T-helper 1 cell treated with Interleukin-12 subunit alpha and Interleukin-12 subunit beta and Interleukin-4 antibody, amounts not matched to agents 30 μg/mL and 1 μg/mL, for 36 hours (primary cell): Measurements from ENCODE around the gene LRRC17.
A peak's percentile ranks its signal among the peaks of the same experiment; 100 is the strongest.

Source experiments
- H3K27ac Mint-ChIP-seq: one replicate; pipeline ENCODE4 v1.8.0; 2021; ENCODE audit warnings: mild to moderate bottlenecking, mixed read lengths
- H3K27me3 Mint-ChIP-seq: one replicate; pipeline ENCODE4 v1.8.0; 2021; ENCODE audit warnings: low read depth, mixed read lengths
- H3K36me3 Mint-ChIP-seq: one replicate; pipeline ENCODE4 v1.8.0; 2021; ENCODE audit warnings: low read depth, mixed read lengths
- H3K4me1 Mint-ChIP-seq: one replicate; pipeline ENCODE4 v1.8.0; 2021; ENCODE audit warnings: low read depth, mixed read lengths
- H3K4me3 Mint-ChIP-seq: one replicate; pipeline ENCODE4 v1.8.0; 2021; ENCODE audit warnings: mild to moderate bottlenecking, moderate library complexity, mixed read lengths
- H3K9me3 Mint-ChIP-seq: one replicate; pipeline ENCODE4 v1.8.0; 2021; ENCODE audit warnings: mixed read lengths

Gene LRRC17, protein sequence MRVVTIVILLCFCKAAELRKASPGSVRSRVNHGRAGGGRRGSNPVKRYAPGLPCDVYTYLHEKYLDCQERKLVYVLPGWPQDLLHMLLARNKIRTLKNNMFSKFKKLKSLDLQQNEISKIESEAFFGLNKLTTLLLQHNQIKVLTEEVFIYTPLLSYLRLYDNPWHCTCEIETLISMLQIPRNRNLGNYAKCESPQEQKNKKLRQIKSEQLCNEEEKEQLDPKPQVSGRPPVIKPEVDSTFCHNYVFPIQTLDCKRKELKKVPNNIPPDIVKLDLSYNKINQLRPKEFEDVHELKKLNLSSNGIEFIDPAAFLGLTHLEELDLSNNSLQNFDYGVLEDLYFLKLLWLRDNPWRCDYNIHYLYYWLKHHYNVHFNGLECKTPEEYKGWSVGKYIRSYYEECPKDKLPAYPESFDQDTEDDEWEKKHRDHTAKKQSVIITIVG

DNA sequence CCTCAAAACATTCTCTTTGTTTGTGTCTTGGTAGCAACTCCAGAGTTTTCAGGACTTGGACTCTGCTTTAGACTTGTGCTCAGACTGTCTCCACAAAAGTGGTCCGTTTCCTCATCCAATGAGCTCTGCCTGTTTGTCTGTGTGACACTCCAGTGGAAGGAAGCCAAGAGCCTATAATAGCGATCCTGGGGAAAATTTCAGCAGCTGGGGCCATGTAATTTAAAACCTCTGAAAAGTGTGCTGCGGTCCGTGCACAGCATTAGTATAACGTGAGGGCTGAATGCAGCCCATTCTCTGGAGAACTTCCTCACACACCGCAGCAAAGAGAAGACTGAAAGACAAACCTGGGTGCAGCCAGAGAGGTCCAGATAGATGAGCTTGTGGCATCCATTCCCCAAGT, at the start of gene LRRC17:
LRRC17 (plus strand) TSS at position 259 of the 400 bp plus-strand sequence. CDS start 20,914 bp downstream, outside the sequence.
- no peaks in the 10 kb centered on the region for H3K36me3 Mint-ChIP-seq

DNA sequence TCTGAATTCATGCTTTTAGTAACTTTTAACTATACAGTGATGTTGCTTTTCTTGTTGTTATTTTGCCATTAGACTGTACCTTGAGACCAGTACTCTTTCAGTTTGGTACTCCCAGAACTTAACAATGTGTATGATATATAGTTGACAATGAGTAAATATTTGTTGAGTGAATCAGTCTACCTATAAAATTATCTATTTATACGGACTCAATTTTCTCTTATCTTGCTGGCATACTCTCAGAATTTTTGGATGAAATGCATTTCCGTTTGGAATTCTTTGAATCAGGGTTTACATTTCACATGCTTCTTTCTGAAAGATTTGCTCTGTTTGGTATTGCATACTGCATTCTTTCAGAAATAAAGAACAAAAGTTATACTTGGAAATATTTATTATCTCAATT, 47.8 kb upstream of the LRRC17 start:
- no peaks in the 10 kb centered on the region for H3K36me3 Mint-ChIP-seq
- H3K4me1 Mint-ChIP-seq, result peaks cover 6% of the 10 kb centered on the region
- H3K9me3 Mint-ChIP-seq, result no peaks in the 10 kb centered on the region
- peaks cover 13% of the 10 kb centered on the region for H3K27me3 Mint-ChIP-seq
- no peak overlapping the region for H3K27ac Mint-ChIP-seq
- H3K4me3 Mint-ChIP-seq, result no peak overlapping the region

More for the DNA sequence above, at the start of gene LRRC17:
- H3K27ac Mint-ChIP-seq, result no peak within 1 kb of the TSS
- peaks cover 6% of the 10 kb centered on the region for H3K27me3 Mint-ChIP-seq
- no peak within 1 kb of the TSS for H3K4me3 Mint-ChIP-seq
- no peaks in the 10 kb centered on the region for H3K9me3 Mint-ChIP-seq
- H3K4me1 Mint-ChIP-seq, result no peaks in the 10 kb centered on the region

DNA sequence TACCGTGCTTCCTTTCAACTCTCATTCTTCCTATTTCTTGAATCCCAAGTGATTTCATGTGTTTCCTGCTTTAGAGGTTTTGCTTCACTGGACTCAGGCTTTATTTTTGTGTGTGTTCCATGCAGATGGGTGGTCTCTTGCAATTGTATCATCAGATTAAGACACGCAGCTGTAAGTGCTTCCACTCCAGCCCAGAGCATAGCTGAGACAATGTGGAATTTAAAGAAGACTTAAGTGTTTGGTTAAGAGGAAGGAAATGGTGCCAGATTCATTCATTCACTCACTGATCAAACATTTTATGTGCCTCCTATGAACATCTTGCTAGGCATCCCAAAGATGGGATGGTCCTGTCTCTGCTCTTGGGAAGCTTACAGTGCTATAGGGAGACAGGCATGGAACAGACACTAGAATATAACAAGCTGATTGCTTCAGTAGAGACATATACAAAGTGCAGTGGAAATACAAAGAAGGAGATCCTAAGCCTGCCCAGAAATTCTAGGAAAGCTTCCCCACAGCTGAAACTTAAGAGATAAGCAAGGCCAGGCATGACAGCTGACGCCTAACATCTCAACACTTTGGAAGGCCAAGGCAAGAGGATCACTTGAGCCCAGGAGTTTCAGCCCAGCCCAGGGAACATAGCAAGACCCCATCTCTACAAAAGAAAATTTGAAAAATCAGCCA, 46.1 kb upstream of the LRRC17 start:
- H3K4me1 Mint-ChIP-seq, result peaks cover 6% of the 10 kb centered on the region
- H3K27me3 Mint-ChIP-seq, result peaks cover 8% of the 10 kb centered on the region
- no peaks in the 10 kb centered on the region for H3K9me3 Mint-ChIP-seq
- H3K36me3 Mint-ChIP-seq, result no peaks in the 10 kb centered on the region
- no peak overlapping the region for H3K27ac Mint-ChIP-seq
- H3K4me3 Mint-ChIP-seq, result no peak overlapping the region

DNA sequence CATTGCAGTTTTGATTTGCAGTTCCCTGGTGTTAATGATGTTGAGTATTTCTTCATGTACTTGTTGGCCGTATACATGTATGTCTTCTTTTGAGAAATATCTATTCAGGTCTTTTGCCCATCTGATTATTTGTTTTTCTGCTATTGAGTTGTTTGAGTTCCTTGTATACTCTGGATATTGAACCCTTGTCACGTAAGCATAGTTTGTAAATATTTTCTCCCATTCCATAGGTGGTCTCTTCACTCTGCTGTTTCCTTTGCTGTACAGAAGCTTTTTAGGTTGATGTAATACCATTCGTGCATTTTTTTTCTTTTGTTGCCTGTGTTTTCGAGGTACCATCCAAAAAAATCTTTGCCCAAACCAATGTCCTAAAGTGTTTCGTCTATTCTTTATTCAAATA, 43.6 kb upstream of the LRRC17 start:
- Mint-ChIP-seq H3K4me1 (peaks cover 16% of the 10 kb centered on the region), H3K9me3 (no peaks in the 10 kb centered on the region), H3K36me3 (no peaks in the 10 kb centered on the region), H3K27ac (no peak overlapping the region), H3K27me3 (peaks cover 11% of the 10 kb centered on the region), H3K4me3 (no peak overlapping the region)

DNA sequence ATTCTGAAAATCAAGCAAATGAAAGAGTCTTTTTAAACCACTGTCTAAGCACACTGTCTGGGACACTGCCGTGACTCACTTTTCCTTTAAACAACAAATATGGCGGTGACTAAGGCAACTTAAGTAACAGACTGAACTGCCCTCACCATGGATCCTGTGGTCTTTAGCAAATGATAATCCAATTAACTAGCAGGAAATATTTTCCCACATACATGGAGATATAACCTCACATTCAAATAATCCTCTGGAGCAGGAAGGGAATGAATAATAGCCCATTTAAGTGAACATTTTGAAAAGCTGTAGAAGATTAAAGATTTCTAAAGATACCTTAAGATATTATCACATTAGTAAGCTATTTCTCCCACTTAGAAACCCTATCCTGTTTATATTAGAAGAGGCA, 40.3 kb upstream of the LRRC17 start:
- no peaks in the 10 kb centered on the region for H3K36me3 Mint-ChIP-seq
- H3K9me3 Mint-ChIP-seq, result no peaks in the 10 kb centered on the region
- H3K27ac Mint-ChIP-seq, result no peak overlapping the region
- no peak overlapping the region for H3K4me3 Mint-ChIP-seq
- peaks cover 30% of the 10 kb centered on the region for H3K4me1 Mint-ChIP-seq
- H3K27me3 Mint-ChIP-seq, result peaks cover 11% of the 10 kb centered on the region

DNA sequence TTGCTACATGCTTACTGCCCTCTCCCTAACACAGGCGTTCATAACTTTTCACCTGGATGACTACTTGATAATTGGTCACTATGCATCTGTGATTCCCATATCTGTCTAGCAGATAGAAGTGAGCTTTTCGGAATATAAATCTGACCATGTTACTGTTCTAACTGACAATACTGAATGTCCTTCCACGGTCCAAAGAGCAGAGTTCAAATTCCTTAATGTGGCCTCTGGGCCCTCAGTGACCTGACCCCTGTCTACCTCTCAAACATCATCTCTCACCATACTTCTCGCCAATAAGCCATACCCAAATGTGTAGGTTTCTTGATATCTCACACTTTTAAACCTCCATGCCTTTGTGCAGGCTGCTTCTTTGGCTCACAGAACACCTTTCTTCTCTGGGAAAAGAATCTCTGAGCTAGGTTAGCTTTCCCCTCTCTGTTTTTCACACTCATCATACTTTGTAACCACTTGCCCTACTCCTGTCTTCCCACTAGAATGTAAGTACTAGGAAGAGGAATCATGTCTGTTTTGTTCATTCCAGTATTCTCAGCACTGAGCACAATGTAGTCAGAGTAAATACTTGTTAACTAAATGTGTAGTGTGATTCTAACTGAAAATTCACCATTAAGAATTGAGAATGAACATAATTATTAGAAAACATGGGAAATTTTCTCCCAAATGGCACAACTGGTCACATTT, 39.2 kb upstream of the LRRC17 start:
- H3K36me3 Mint-ChIP-seq, result no peaks in the 10 kb centered on the region
- no peaks in the 10 kb centered on the region for H3K9me3 Mint-ChIP-seq
- peaks cover 12% of the 10 kb centered on the region for H3K27me3 Mint-ChIP-seq
- H3K4me3 Mint-ChIP-seq, result no peak overlapping the region
- peaks cover 24% of the 10 kb centered on the region for H3K4me1 Mint-ChIP-seq
- no peak overlapping the region for H3K27ac Mint-ChIP-seq

DNA sequence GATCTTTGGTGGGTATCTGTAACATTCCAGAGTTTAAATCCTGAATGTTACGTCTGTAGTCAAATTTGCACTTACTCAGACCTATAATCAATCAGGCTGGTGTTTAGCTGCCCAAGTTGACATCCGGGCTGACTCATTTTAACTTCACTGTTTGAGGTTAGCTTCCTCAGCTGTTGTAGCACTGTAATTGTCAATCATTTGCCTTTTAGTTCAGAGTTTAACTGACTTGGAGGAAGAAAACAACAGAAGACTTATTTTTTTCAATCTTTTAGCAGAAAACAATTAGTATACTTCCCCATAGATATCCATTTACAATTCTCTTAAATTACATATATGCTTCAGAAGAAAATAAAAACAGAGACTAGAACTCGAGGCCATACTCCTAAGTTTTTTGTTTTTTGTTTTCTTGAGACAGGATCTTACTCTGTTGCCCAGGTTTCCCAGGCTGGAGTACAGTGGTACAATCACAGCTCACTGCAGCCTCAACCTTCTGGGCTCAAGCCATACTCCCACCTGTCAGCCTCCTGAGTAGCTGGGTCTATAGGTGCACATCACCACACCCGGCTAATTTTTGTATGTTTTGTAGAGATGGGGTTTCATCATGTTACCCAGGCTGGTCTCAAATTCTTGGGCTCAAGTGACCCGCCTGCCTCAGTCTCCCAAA, 38.5 kb upstream of the LRRC17 start:
- peaks cover 16% of the 10 kb centered on the region for H3K27me3 Mint-ChIP-seq
- no peaks in the 10 kb centered on the region for H3K9me3 Mint-ChIP-seq
- H3K27ac Mint-ChIP-seq, result peak overlapping the region; percentile 50
- H3K4me1 Mint-ChIP-seq, result peaks cover 24% of the 10 kb centered on the region
- no peaks in the 10 kb centered on the region for H3K36me3 Mint-ChIP-seq
- H3K4me3 Mint-ChIP-seq, result no peak overlapping the region

DNA sequence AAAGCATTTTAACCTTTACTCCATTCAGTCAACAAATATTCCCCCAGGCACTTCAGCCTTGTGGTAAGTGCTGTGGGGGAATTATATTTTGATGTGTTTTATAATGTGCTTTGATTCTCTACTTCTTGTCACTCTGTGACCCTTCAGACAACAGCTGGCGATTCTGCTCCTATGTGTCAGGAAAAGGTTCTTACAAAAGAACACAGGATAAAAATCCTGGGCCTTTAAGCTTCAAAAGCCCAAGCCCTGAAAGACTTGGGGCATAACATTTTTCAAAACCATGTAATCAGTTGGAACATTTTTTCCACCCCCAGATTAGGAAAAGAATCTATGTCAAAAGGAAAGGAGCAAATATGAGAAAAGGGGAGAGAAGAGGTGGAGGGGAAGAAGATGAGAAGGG, 37.8 kb upstream of the LRRC17 start:
- no peak overlapping the region for H3K4me3 Mint-ChIP-seq
- H3K9me3 Mint-ChIP-seq, result no peaks in the 10 kb centered on the region
- peaks cover 12% of the 10 kb centered on the region for H3K27me3 Mint-ChIP-seq
- H3K36me3 Mint-ChIP-seq, result no peaks in the 10 kb centered on the region
- peaks cover 24% of the 10 kb centered on the region for H3K4me1 Mint-ChIP-seq
- H3K27ac Mint-ChIP-seq, result peak overlapping the region; percentile 12

DNA sequence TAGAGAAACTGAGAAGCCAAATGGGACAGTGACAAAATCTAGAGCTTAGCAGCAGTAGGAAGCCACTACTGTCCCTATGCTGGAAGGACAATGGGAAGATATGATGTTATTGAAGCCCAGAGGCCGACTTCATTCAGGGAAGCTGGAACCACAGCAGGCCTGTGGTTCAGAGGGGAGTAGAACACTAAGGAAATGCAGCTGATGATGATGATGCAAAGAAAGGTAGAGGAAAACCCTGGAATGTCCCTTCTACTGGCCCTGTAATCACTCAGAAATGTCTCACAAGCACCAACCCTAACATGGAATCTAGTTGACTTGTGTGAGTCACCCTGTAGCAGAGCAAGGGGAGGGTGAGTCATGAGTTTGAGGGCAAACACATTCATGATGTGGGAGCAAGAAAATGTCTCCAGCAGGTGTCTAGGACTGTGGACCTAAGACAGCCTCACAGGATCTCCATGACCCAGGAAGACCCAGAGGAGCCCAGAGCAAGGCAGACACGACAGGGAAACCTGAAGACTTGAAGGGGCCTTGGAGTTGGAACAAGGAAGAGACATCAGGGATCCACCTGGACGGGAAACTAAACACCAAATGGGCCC, 37.0 kb upstream of the LRRC17 start:
- H3K36me3 Mint-ChIP-seq, result no peaks in the 10 kb centered on the region
- peaks cover 18% of the 10 kb centered on the region for H3K27me3 Mint-ChIP-seq
- H3K4me1 Mint-ChIP-seq, result peaks cover 24% of the 10 kb centered on the region
- H3K4me3 Mint-ChIP-seq, result no peak overlapping the region
- H3K9me3 Mint-ChIP-seq, result no peaks in the 10 kb centered on the region
- no peak overlapping the region for H3K27ac Mint-ChIP-seq

DNA sequence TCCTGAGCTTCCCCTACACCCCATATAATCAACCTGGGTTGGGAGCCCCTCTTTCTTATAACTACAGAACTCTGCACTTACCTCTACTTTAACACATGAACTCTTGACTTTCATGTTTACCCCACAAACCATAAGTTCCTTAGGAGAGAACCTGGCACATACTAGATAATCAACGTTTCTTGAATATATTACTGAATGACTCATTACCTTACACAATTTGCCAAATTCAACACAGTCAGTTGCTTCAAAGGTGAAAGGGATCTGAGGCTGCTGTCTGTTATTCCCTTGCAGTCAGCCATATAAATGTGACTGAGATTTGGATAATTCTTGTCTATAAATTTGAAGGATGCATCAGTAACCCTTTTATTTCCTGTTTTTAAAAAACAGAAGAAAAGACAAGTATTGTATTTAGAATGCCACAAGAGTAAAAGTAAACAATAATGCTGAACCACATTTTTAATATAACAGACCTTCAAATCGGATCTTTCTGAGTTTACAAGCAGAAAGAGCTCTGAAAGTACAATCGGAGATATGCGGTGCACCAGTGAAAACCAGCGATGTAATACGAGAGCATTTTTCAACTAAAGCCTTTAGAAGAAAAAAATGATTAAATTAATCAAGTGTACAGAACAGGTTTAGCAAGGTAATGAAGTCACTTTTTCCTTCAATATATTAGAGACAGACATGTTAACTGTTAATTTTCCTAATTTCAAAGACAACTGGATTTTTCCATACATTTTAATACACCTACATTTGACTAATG, 29.5 kb upstream of the LRRC17 start:
- Mint-ChIP-seq H3K4me3 (no peak overlapping the region), H3K36me3 (no peaks in the 10 kb centered on the region), H3K9me3 (no peaks in the 10 kb centered on the region), H3K27ac (no peak overlapping the region), H3K4me1 (no peaks in the 10 kb centered on the region), H3K27me3 (peaks cover 14% of the 10 kb centered on the region)

DNA sequence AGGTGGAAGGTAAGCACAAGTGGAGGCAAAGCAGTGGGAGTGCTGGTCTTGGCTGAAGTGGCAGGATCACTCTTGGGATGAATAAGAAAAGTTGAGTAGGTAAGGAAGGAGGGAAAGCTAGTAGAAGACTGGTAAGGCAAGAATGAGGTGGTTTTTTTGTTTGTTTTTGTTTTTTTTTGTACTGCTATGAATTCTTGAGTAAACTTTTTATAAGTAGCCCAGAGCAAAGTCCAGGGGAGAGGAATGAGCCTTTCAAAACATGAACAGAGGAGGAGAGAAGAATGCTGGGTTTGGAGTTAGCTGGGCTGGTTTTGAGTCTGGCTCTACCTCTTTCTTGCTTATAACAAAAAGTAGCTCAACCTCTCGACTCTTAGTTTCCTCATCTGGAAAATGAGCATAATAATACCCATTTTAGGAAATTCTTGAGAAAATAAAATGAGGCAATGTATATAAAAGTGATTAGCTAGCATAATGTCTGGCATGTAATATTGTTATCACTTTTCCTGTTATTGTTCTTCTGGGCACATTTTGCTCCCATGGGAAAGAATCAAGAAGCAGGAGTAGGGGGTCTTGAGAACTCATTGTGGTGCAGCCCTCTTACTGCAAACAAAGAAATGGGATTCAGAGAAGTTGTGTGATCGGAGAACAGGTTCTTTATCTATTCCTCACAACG, 24.1 kb upstream of the LRRC17 start:
- Mint-ChIP-seq H3K4me3 (no peak overlapping the region), H3K36me3 (no peaks in the 10 kb centered on the region), H3K27ac (no peak overlapping the region), H3K4me1 (no peaks in the 10 kb centered on the region), H3K27me3 (peaks cover 2% of the 10 kb centered on the region), H3K9me3 (no peaks in the 10 kb centered on the region)

DNA sequence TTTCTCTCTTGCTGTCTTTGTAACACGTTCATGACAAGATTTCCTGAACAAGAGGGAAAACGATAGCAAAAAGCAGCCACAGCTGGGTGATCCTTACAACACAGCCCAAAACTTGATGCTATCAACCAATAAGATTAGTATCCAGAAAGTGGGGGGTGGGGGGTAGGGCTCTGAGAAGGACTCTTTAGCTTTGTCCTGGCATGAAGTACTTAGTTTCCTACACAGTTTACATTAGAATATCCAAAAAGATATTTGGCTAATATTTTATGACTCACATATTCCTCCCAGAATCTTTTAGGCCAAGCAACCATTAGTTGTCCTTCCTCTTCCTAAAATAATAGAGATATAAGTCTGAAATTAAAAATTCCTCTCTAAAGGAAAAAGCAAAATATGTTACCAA, 22.9 kb upstream of the LRRC17 start:
- H3K4me1 Mint-ChIP-seq, result no peaks in the 10 kb centered on the region
- H3K27ac Mint-ChIP-seq, result no peak overlapping the region
- H3K4me3 Mint-ChIP-seq, result no peak overlapping the region
- H3K9me3 Mint-ChIP-seq, result no peaks in the 10 kb centered on the region
- H3K27me3 Mint-ChIP-seq, result peaks cover 2% of the 10 kb centered on the region
- no peaks in the 10 kb centered on the region for H3K36me3 Mint-ChIP-seq

DNA sequence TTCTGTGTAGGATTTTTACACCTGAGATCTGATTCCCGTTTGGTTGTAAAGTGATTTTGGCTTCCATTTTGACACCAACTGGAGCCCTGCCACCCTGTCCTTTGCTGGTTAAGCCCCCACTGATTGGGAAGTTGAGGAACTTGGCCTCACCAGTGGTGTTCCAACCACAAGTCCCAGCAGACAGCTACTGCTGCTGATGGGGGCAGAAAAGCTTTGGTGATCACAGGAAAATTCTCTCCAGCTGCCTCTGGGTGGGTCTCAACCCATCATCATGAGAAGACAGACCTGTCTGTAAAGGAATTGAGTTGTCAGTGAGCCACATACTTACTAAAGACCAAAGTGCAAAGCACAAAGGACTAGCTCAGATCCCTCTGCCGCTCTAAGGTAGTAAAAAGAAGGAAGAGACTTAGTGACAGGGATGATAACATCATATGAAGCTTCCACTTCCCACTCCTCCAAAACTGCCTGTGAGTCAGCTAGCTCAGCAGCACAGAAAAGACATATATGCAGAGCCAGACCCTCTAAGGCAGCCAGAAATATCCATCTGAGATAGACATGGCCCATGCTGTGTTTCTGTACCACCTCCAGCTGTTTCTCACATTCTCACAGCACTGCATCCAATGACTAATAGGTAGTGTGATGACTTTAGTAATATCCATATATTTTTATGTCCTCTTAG, 22.4 kb upstream of the LRRC17 start:
- H3K9me3 Mint-ChIP-seq, result no peaks in the 10 kb centered on the region
- H3K27ac Mint-ChIP-seq, result no peak overlapping the region
- H3K4me3 Mint-ChIP-seq, result no peak overlapping the region
- peaks cover 2% of the 10 kb centered on the region for H3K27me3 Mint-ChIP-seq
- no peaks in the 10 kb centered on the region for H3K4me1 Mint-ChIP-seq
- no peaks in the 10 kb centered on the region for H3K36me3 Mint-ChIP-seq
